Esophagus squamous epithelium (tissue), 4 donors: ENCODE results near the gene UVRAG.

ENCODE experiments used
- CTCF ChIP-seq, 6 experiments: fragments of 450-650 bp in 4 of 6; fragments of 200-600 bp in 2 of 6; sonication (generic) in 2 of 6; IDR thresholded peaks; one replicate each; pipeline ENCODE4 v1.5.1; 2016 to 2019; ENCODE audit warnings: antibody characterized with exemption in 6 of 6, mild to moderate bottlenecking in 4 of 6, moderate library complexity in 4 of 6
- POLR2A ChIP-seq, 4 donors: fragments of 450-650 bp; IDR thresholded peaks; one replicate each; pipeline ENCODE4 v1.6.1; 2017; ENCODE audit warnings: antibody characterized with exemption in 4 of 4, mild to moderate bottlenecking in 4 of 4, moderate library complexity in 3 of 4

- TF ChIP-seq CTCF (IDR thresholded peaks at IDR 0.05) (no peak), POLR2A (IDR thresholded peaks at IDR 0.05) (no peak)
These were observed 35.0 kb upstream of the UVRAG start for GRCh38 chr11:75779960-75780359.
